ENCODE data around the gene MYO1C.
"Not testable (repeated sequence)": the region's sequence is repeated elsewhere in the genome, so short reads cannot be mapped to it uniquely, and the experiment has no call there.

The MYO1C gene

GRCh38 chr17:1492249-1493206 lies at the start of gene MYO1C:
MYO1C (minus strand) TSS chr17:1492686; CDS start chr17:1492487, 199 bp downstream.
- peak; percentile 49 for DNase-seq (ENCODE audit: low read depth, low spot score)

- no peak for DNase-seq (ENCODE audit: low read depth, low spot score)
Observed at GRCh38 chr17:1541367-1541904, 49.0 kb upstream of the MYO1C start.

- no peak for DNase-seq (ENCODE audit: low read depth, low spot score)
Observed at GRCh38 chr17:1539811-1540210, 47.3 kb upstream of the MYO1C start.

GRCh38 chr17:1535737-1536136 lies 43.3 kb upstream of the MYO1C start:
- DNase-seq (ENCODE audit: low read depth, low spot score) = no peak

GRCh38 chr17:1533661-1534325 lies 41.3 kb upstream of the MYO1C start:
- DNase-seq (ENCODE audit: low read depth, low spot score) = no peak

GRCh38 chr17:1532836-1533602 lies 40.5 kb upstream of the MYO1C start:
- peak; percentile 60 for DNase-seq (ENCODE audit: low read depth, low spot score)

GRCh38 chr17:1529863-1530262 lies 37.4 kb upstream of the MYO1C start:
- no peak for DNase-seq (ENCODE audit: low read depth, low spot score)

GRCh38 chr17:1526876-1527275 lies 34.4 kb upstream of the MYO1C start:
- not testable (repeated sequence) for DNase-seq (ENCODE audit: low read depth, low spot score)

- no peak for DNase-seq (ENCODE audit: low read depth, low spot score)
Observed at GRCh38 chr17:1522626-1523025, 30.1 kb upstream of the MYO1C start.

- no peak for DNase-seq (ENCODE audit: low read depth, low spot score)
Observed at GRCh38 chr17:1521086-1521640, 28.7 kb upstream of the MYO1C start.

GRCh38 chr17:1519678-1520077 lies 27.2 kb upstream of the MYO1C start:
- no peak for DNase-seq (ENCODE audit: low read depth, low spot score)

- no peak for DNase-seq (ENCODE audit: low read depth, low spot score)
Observed at GRCh38 chr17:1518410-1518809, 25.9 kb upstream of the MYO1C start.

GRCh38 chr17:1516388-1517161 lies 24.1 kb upstream of the MYO1C start, which contains the start of gene INPP5K:
INPP5K (minus strand) TSS chr17:1516612; CDS start chr17:1516499, 113 bp downstream.
- DNase-seq (ENCODE audit: low read depth, low spot score) = peak; percentile 97

- peak; percentile 87 for DNase-seq (ENCODE audit: low read depth, low spot score)
Observed at GRCh38 chr17:1515640-1516387, 23.3 kb upstream of the MYO1C start.

- DNase-seq (ENCODE audit: low read depth, low spot score) = no peak
Observed at GRCh38 chr17:1512351-1512750, 19.9 kb upstream of the MYO1C start.

- DNase-seq (ENCODE audit: low read depth, low spot score) = no peak
Observed at GRCh38 chr17:1511756-1512321, 19.4 kb upstream of the MYO1C start.

GRCh38 chr17:1511290-1511689 lies 18.8 kb upstream of the MYO1C start:
- DNase-seq (ENCODE audit: low read depth, low spot score) = no peak

GRCh38 chr17:1509290-1509881 lies 16.9 kb upstream of the MYO1C start:
- DNase-seq (ENCODE audit: low read depth, low spot score) = no peak

- DNase-seq (ENCODE audit: low read depth, low spot score) = not testable (repeated sequence)
Observed at GRCh38 chr17:1508709-1509108, 16.2 kb upstream of the MYO1C start.

Data from ELF-1 (cell line).